ENCODE results near the gene FBP2.

Gene FBP2

DNA sequence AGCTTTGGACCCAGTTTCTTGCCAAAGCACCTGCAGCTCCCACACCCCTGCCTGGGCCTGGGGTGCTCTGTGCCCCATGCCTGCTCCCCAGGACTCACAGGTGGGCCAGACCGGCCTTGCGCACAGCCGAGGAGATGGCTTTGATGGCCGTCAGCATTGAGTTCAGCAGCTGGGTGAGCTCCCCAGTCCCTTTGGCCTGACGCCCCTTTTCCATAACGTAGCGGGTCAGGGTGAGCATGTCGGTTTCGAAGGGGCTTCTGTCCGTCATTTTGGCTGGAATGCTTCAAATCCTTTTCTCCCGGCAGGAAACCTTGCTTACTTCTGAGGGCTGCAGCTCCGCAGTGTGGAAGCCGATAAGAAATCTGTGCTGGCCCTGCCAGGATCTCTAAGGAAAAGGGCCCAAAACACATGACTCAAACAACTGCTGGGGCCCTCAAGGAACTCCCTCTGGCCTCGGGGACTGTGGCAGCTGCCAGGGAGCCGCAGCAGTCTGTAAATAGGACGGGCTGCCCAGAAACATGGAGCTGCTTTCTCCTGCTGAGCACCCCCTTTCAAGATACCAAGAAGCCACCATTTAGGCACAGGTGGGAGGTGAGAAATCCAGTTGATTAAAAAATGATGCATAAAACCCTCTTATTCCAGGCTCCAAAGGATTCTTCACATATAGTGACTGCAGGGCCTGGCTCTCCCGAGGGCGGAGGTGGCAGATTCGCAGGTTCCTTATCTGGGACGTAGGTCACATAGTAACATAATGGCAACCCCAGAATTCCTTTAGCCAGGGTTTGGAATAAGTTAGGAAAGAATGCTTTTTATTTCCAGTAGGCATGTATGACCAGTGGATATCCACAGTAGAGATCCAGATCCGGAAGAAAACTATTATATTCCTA is at the start of gene FBP2:
TSS of gene FBP2 (minus strand) at position 366 of the 887 bp plus-strand sequence. CDS start at position 268, 98 bp downstream.
- no peak within 1 kb of the TSS for H3K4me3 ChIP-seq (replicated peaks; ENCODE audit: low read depth, low read length)
- peak; percentile 14 for DNase-seq (ENCODE audit: low read depth)
- TF ChIP-seq, protein P1, sequence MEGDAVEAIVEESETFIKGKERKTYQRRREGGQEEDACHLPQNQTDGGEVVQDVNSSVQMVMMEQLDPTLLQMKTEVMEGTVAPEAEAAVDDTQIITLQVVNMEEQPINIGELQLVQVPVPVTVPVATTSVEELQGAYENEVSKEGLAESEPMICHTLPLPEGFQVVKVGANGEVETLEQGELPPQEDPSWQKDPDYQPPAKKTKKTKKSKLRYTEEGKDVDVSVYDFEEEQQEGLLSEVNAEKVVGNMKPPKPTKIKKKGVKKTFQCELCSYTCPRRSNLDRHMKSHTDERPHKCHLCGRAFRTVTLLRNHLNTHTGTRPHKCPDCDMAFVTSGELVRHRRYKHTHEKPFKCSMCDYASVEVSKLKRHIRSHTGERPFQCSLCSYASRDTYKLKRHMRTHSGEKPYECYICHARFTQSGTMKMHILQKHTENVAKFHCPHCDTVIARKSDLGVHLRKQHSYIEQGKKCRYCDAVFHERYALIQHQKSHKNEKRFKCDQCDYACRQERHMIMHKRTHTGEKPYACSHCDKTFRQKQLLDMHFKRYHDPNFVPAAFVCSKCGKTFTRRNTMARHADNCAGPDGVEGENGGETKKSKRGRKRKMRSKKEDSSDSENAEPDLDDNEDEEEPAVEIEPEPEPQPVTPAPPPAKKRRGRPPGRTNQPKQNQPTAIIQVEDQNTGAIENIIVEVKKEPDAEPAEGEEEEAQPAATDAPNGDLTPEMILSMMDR (IDR thresholded peaks at IDR 0.05; ENCODE audit: low read length, missing control alignments) = no peak

DNA sequence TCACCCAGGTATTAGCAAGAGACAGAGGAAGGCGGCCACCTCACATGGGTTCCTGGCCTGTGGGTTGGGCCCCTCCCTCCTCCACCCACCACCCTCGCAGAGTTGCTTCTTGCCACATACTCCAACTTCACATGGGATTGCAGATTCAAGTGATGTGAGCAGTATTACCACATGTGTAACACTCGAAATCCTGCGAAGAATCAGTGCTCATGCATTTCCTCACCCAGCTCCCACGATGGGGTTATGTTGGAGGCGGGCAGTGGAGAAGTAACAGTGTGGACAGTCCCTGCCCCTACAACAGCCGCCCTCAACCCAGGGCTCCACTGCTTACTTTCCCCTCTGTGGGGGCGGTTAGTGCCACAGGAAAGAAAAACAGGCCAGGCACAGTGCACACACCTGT is 49.6 kb upstream of the FBP2 start:
- no peak for DNase-seq (ENCODE audit: low read depth)
- no peak overlapping the region for H3K4me3 ChIP-seq (replicated peaks; ENCODE audit: low read depth, low read length)
- TF ChIP-seq, protein P1 (IDR thresholded peaks at IDR 0.05; ENCODE audit: low read length, missing control alignments) = no peak

DNA sequence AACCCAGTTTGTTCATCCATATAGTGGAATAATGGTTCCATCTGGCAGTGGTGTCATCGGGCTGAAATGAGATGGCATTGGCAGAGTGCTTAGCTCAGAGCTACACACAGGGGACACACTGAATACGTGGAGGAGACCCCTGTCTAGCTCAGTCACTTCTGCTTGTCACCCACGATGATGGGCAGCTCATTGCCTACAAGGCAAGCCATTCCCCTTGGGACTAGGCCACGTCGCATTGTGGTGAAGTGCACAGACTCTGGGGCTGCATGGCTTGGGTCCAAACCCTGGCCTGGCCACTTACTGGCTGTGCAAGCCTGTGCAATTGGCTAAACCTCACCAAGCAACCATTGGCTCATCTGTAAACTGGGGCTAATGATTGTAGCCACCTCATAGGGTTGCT is 48.9 kb upstream of the FBP2 start:
- DNase-seq (ENCODE audit: low read depth) = no peak
- TF ChIP-seq, protein P1 (IDR thresholded peaks at IDR 0.05; ENCODE audit: low read length, missing control alignments) = no peak
- no peak overlapping the region for H3K4me3 ChIP-seq (replicated peaks; ENCODE audit: low read depth, low read length)

DNA sequence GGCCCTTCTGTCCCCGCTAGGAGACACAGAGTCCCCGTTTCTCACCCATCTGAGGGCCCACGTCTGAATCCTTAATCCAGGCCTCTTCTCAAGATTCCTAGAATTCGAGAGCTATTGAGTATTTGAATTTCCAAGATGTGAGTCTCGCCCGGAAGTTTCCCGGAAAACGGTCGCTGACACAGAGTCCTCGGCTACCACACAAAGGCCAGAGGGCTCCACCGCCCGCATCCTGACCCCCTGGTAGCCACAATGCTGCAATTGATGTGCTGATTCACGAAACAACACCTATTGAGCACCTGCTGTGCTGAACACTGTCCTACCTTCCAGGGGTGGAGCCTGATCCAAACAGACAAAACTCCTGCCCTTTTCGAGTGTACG is 46.4 kb upstream of the FBP2 start:
- H3K4me3 ChIP-seq (replicated peaks; ENCODE audit: low read depth, low read length) = no peak overlapping the region
- TF ChIP-seq, protein P1 (IDR thresholded peaks at IDR 0.05; ENCODE audit: low read length, missing control alignments) = no peak
- DNase-seq (ENCODE audit: low read depth) = no peak

DNA sequence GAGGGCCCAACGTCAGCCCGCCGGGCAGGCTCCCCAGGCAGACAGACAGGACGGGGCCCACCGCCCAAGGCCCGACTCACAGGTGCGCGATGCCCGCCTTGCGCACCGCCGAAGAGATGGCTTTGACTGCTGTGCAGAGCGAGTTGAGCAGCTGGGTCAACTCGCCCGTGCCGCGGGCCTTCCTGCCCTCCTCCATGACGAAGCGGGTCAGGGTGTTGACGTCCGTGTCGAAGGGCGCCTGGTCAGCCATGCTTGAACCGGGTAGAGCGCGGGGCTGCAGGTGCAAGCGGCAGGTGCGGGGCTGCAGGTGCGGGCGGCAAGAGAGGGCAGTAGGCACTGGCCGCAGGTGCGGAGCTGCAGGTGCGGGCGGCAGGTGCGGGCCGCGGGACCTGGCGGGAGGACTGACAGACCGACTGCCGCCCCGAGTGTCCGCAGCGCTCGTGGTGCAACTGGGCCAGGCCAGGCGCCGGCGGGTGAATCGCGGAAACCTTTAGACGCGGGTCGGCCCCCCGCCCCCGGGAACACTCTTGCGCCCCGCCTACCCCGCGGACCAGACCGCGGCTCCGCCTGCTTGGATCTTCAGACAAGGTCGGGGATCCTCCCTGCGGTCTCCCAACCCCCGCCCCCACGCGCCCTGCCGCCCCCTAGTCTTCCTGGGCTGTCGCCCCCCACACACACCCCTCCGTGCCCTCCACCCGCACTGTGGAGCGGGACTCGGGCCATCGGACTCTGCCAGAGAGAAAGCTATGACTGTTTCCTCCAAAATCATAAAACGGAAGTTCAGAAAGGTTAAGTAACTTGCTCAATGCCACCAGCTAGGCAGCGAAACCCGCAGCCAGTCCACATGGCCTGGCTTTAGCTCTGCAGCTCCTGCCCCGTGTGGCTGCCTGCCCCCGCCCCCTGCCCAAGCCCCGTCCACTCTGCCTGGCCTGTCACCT is 45.7 kb upstream of the FBP2 start, which contains the start of gene FBP1:
TSS of gene FBP1 (minus strand) at position 458 of the 938 bp plus-strand sequence. CDS start at position 250, 208 bp downstream.
- peak; percentile 8 for DNase-seq (ENCODE audit: low read depth)
- peak within 1 kb of the TSS; percentile 39 for H3K4me3 ChIP-seq (replicated peaks; ENCODE audit: low read depth, low read length)
- TF ChIP-seq, protein P1 (IDR thresholded peaks at IDR 0.05; ENCODE audit: low read length, missing control alignments) = no peak

DNA sequence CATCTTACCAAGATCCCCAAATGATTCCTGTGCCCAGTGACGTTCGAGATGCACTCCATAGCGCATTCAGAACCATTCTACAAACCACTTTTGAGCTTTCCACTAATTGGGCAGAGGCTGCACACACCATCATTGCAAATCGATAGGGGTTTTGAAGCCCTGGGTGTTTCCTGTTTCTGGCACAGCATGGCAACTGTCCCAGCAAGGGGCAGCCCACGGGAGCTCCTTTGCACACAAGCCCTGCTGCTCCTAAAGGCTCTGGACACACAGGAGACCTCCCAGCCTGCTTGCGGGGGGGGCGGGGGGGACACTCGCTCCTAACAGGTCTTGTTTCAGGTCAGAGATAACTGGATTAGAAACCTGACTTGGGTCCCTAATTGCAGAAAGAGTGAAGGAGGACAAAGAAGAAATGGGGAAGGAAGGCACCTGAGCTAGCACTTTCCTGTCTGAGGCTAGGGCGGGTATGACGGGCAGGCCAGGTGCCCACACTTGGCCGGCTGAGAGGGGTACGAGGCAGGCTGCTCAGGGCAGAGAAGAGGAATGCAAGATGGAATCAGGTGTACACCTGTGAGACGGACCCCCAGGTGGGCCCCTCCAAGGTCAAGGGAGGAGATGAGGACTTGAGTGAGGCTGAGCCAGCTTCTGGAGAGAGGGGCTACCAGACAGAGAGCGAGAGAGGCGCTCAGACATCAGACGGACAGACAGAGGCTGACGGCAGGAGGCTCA is 44.9 kb upstream of the FBP2 start:
- DNase-seq (ENCODE audit: low read depth) = no peak
- TF ChIP-seq, protein P1 (IDR thresholded peaks at IDR 0.05; ENCODE audit: low read length, missing control alignments) = no peak
- no peak overlapping the region for H3K4me3 ChIP-seq (replicated peaks; ENCODE audit: low read depth, low read length)

Data from fibroblast of pulmonary artery (primary cell).